Measurements from ENCODE around the gene GIPC3.

- TF ChIP-seq, protein P1, sequence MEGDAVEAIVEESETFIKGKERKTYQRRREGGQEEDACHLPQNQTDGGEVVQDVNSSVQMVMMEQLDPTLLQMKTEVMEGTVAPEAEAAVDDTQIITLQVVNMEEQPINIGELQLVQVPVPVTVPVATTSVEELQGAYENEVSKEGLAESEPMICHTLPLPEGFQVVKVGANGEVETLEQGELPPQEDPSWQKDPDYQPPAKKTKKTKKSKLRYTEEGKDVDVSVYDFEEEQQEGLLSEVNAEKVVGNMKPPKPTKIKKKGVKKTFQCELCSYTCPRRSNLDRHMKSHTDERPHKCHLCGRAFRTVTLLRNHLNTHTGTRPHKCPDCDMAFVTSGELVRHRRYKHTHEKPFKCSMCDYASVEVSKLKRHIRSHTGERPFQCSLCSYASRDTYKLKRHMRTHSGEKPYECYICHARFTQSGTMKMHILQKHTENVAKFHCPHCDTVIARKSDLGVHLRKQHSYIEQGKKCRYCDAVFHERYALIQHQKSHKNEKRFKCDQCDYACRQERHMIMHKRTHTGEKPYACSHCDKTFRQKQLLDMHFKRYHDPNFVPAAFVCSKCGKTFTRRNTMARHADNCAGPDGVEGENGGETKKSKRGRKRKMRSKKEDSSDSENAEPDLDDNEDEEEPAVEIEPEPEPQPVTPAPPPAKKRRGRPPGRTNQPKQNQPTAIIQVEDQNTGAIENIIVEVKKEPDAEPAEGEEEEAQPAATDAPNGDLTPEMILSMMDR (IDR thresholded peaks at IDR 0.05) = no peak
- no peak for TF ChIP-seq EZH2 (IDR thresholded peaks at IDR 0.05)
These were observed 53.2 kb downstream of the GIPC3 start for GRCh38 chr19:3638208-3639193.

Measured in neural progenitor cell (in vitro differentiated cells).